ENCODE data around the gene DNASE1L2. TPM values are rescaled to one million over a fixed set of nuclear protein-coding genes. Genes with fewer than 3 reads are reported as not detected.
"Not testable (repeated sequence)": the region's sequence is repeated elsewhere in the genome, so short reads cannot be mapped to it uniquely, and the experiment has no call there.

The DNASE1L2 gene
- total and polyA plus RNA-seq, 11 donors, result 0.12 to 0.51 (median 0.34) TPM; not detected in 2

GRCh38 chr16:2238838-2239675 is 2.8 kb downstream of the DNASE1L2 start:
- 67 to 80% (median 76%) methylated on average over 11 to 15 of the region's 15 CpGs for WGBS, 4 donors
- ATAC-seq (peak in 2 of 4 donors; percentile 1 to 5), DNase-seq (no peak)
- no peak for TF ChIP-seq POLR2A (IDR thresholded peaks at IDR 0.05)
- TF ChIP-seq CTCF (IDR thresholded peaks at IDR 0.05), result no peak
- no peaks in the 10 kb centered on the region for H3K9me3 ChIP-seq
- H3K36me3 ChIP-seq, result peaks cover 3 to 64% (median 50%) of the 10 kb centered on the region in 9 donors
- intact Hi-C loops (cut with DNase I), result no loop called here
- peaks cover 0 to 24% (median 6%) of the 10 kb centered on the region in 9 donors for H3K27me3 ChIP-seq
- H3K4me3 ChIP-seq, result no peak overlapping the region
- H3K27ac ChIP-seq, result no peak overlapping the region
- H3K4me1 ChIP-seq, result peaks cover 0 to 31% (median 23%) of the 10 kb centered on the region in 12 donors

GRCh38 chr16:2240331-2240730 is 4.1 kb downstream of the DNASE1L2 start:
- not testable (repeated sequence) for ATAC-seq, H3K27ac ChIP-seq, H3K9me3 ChIP-seq, H3K4me3 ChIP-seq
- peak in 1 of 5 donors; percentile 11 for DNase-seq
- Histone ChIP-seq H3K4me1 (peaks cover 0 to 31% (median 23%) of the 10 kb centered on the region in 12 donors), H3K36me3 (peaks cover 3 to 64% (median 50%) of the 10 kb centered on the region in 9 donors), H3K27me3 (peaks cover 0 to 24% (median 6%) of the 10 kb centered on the region in 9 donors)
- 66 to 79% (median 73%) methylated on average over 9 of the region's 9 CpGs for WGBS, 4 donors
- intact Hi-C loops (cut with DNase I), result loop anchor here in 1 of 10 donors (10.0 kb wide), 1 partner anchor 86 kb away; the partner anchor contains the start of gene TRAF7

- H3K36me3 ChIP-seq, result peaks cover 5 to 73% (median 60%) of the 10 kb centered on the region in 9 donors
These were observed 6.4 kb downstream of the DNASE1L2 start for GRCh38 chr16:2242598-2242997.

GRCh38 chr16:2243031-2243528 is 6.8 kb downstream of the DNASE1L2 start:
- intact Hi-C loops (cut with DNase I), result loop anchor here in 1 of 10 donors (10.0 kb wide), 1 partner anchor 88 kb away; the partner anchor contains the start of gene TRAF7
- peaks cover 5 to 73% (median 60%) of the 10 kb centered on the region in 9 donors for H3K36me3 ChIP-seq
- H3K4me3 ChIP-seq, result no peak overlapping the region
- no peak overlapping the region for H3K27ac ChIP-seq
- H3K4me1 ChIP-seq, result peaks cover 0 to 7% (median under 1%) of the 10 kb centered on the region in 12 donors
- WGBS, 4 donors, result 92 to 97% (median 94%) methylated on average over 5 to 19 of the region's 19 CpGs
- H3K9me3 ChIP-seq, result no peaks in the 10 kb centered on the region
- no peak for TF ChIP-seq CTCF (IDR thresholded peaks at IDR 0.05)
- TF ChIP-seq POLR2A (IDR thresholded peaks at IDR 0.05), result no peak
- ATAC-seq (no peak), DNase-seq (peak in 1 of 5 donors; percentile 22)
- no peaks in the 10 kb centered on the region for H3K27me3 ChIP-seq

More at GRCh38 chr16:2242598-2242997, 6.4 kb downstream of the DNASE1L2 start:
- TF ChIP-seq POLR2A (IDR thresholded peaks at IDR 0.05) (no peak), CTCF (IDR thresholded peaks at IDR 0.05) (no peak)
- H3K9me3 ChIP-seq, result no peaks in the 10 kb centered on the region
- H3K4me1 ChIP-seq, result peaks cover 0 to 12% (median 6%) of the 10 kb centered on the region in 12 donors
- intact Hi-C loops (cut with DNase I), result loop anchor here in 1 of 10 donors (10.0 kb wide), 1 partner anchor 88 kb away; the partner anchor contains the start of gene TRAF7
- ATAC-seq (no peak), DNase-seq (peak in 1 of 5 donors; percentile 14)
- H3K27me3 ChIP-seq, result peaks cover 0 to 4% (median 0%) of the 10 kb centered on the region in 9 donors
- H3K27ac ChIP-seq, result no peak overlapping the region
- H3K4me3 ChIP-seq, result no peak overlapping the region
- 61 to 81% (median 71%) methylated on average over 11 of the region's 11 CpGs for WGBS, 4 donors
